ENCODE measurements around the gene KIF26A.

GRCh38 chr14:104144453-104144790 lies 6.0 kb downstream of the KIF26A start:
- TF ChIP-seq CTCF (IDR thresholded peaks at IDR 0.05) (no peak), EZH2 (IDR thresholded peaks at IDR 0.05; ENCODE audit: borderline replicate concordance, insufficient read depth, low read depth, low read length, poor library complexity, severe bottlenecking) (no peak)
